ENCODE measurements around the gene ZNF264.

DNA sequence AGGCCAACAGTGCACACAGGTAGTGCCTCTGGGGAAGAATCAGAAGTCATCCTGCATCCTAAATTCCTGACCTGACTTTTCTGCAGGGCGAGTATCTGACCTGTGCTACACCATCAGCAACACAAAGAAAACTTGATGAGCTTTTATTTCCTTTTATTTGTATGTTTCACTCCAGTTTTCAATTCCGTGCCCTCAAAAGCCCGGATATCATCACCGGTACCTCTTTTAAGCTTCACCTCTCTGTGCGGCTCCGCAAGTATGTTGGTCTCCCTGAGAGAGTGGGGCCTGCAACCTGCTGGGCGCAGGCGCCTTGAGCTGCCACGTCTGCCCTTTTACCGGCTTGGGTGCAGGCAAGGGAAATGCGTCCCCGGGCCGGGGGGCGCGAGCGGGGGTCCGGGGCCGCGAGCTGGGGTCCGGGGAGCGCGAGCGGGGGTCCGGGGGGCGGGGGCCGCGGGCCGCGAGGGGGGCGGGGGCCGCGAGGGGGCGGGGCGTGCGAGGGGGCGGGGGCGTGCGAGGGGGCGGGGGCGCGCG is 19.7 kb upstream of the ZNF264 start:
- TF ChIP-seq POLR2AphosphoS5 (IDR thresholded peaks at IDR 0.05): no peak
- TF ChIP-seq, protein P1, sequence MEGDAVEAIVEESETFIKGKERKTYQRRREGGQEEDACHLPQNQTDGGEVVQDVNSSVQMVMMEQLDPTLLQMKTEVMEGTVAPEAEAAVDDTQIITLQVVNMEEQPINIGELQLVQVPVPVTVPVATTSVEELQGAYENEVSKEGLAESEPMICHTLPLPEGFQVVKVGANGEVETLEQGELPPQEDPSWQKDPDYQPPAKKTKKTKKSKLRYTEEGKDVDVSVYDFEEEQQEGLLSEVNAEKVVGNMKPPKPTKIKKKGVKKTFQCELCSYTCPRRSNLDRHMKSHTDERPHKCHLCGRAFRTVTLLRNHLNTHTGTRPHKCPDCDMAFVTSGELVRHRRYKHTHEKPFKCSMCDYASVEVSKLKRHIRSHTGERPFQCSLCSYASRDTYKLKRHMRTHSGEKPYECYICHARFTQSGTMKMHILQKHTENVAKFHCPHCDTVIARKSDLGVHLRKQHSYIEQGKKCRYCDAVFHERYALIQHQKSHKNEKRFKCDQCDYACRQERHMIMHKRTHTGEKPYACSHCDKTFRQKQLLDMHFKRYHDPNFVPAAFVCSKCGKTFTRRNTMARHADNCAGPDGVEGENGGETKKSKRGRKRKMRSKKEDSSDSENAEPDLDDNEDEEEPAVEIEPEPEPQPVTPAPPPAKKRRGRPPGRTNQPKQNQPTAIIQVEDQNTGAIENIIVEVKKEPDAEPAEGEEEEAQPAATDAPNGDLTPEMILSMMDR (IDR thresholded peaks at IDR 0.05): no peak
